HFFc6 (cell line): Measurements from ENCODE around the gene ADIPOR2. TPM values are rescaled to one million over a fixed set of nuclear protein-coding genes. Genes with fewer than 3 reads are reported as not detected.
"Not testable (repeated sequence)": the region's sequence is repeated elsewhere in the genome, so short reads cannot be mapped to it uniquely, and the experiment has no call there.

ENCODE experiments used
- DNase-seq: peaks from one replicate; pipeline ENCODE4 v3.0.0-alpha.2; 2018
- H3K27ac Mint-ChIP-seq: 2 replicates; pipeline ENCODE4 v1.8.0; 2020; ENCODE audit warnings: mild to moderate bottlenecking, mixed read lengths
- H3K27me3 Mint-ChIP-seq: 2 replicates; pipeline ENCODE4 v1.8.0; 2021; ENCODE audit warnings: mild to moderate bottlenecking, moderate library complexity, mixed read lengths; ENCODE audit not compliant: insufficient read depth
- H3K36me3 Mint-ChIP-seq: 2 replicates; pipeline ENCODE4 v1.8.0; 2021; ENCODE audit warnings: low read depth, mixed read lengths
- H3K4me1 Mint-ChIP-seq: 2 replicates; pipeline ENCODE4 v1.8.0; 2020; ENCODE audit warnings: low read depth, mixed read lengths
- H3K4me3 Mint-ChIP-seq: 2 replicates; pipeline ENCODE4 v1.8.0; 2020; ENCODE audit warnings: mild to moderate bottlenecking, moderate library complexity, mixed read lengths
- H3K9me3 Mint-ChIP-seq: 2 replicates; pipeline ENCODE4 v1.8.0; 2020; ENCODE audit warnings: mild to moderate bottlenecking, mixed read lengths
- CTCF ChIP-seq: fragments of 200-600 bp; sonication (generic); IDR thresholded peaks from 2 replicates; pipeline ENCODE4 v1.5.0; 2021; ENCODE audit warnings: antibody characterized with exemption, mild to moderate bottlenecking
- total RNA-seq, 6 experiments: library from RNA; stranded (reverse); fragmentation: NEBNext Ultra II Directional; extraction: Animal tissue kit (Norgen Biotek cat#: 25700); gene quantifications; 2 replicates in 1 of 6; 3 replicates in 5 of 6; pipeline ENCODE4 v1.2.3, GENCODE V29; 2021

ADIPOR2 gene
- total RNA-seq, 6 experiments from 2014 or later, result 38.9 to 50.1 (median 44.9) TPM

GRCh38 chr12:1692895-1693610 lies 2.2 kb downstream of the ADIPOR2 start:
- Mint-ChIP-seq H3K4me1 (peaks cover 58% of the 10 kb centered on the region), H3K36me3 (peaks cover 4% of the 10 kb centered on the region; the same call in 1 of the 2 replicates), H3K4me3 (peak overlapping the region; percentile 97; the same call in 1 of the 2 replicates), H3K27me3 (no peaks in the 10 kb centered on the region; the same call in 1 of the 2 replicates), H3K27ac (no peak overlapping the region), H3K9me3 (no peaks in the 10 kb centered on the region)
- DNase-seq, result no peak
- peak; percentile 12; the same call in 1 of the 2 replicates for TF ChIP-seq CTCF

- H3K27me3 Mint-ChIP-seq, DNase-seq, H3K4me3 Mint-ChIP-seq, H3K27ac Mint-ChIP-seq, H3K36me3 Mint-ChIP-seq, H3K9me3 Mint-ChIP-seq: not testable (repeated sequence)
- peaks cover 58% of the 10 kb centered on the region for H3K4me1 Mint-ChIP-seq
Observed at GRCh38 chr12:1695097-1695496, 4.2 kb downstream of the ADIPOR2 start.

- peaks cover 55% of the 10 kb centered on the region for H3K4me1 Mint-ChIP-seq
- no peak for TF ChIP-seq CTCF
- H3K27me3 Mint-ChIP-seq, result no peaks in the 10 kb centered on the region
- H3K36me3 Mint-ChIP-seq, result peaks cover 4% of the 10 kb centered on the region; the same call in 1 of the 2 replicates
- peak overlapping the region; percentile 52 for H3K27ac Mint-ChIP-seq
- DNase-seq, result peak; percentile 25
- H3K4me3 Mint-ChIP-seq, result peak overlapping the region; percentile 36
- no peaks in the 10 kb centered on the region for H3K9me3 Mint-ChIP-seq
Observed at GRCh38 chr12:1695886-1696670, 5.2 kb downstream of the ADIPOR2 start.

- Mint-ChIP-seq H3K4me3 (no peak overlapping the region), H3K4me1 (peaks cover 51% of the 10 kb centered on the region), H3K27me3 (no peaks in the 10 kb centered on the region), H3K9me3 (no peaks in the 10 kb centered on the region), H3K27ac (peak overlapping the region; percentile 33; the same call in 1 of the 2 replicates), H3K36me3 (no peaks in the 10 kb centered on the region)
- no peak for TF ChIP-seq CTCF
- no peak for DNase-seq
Observed at GRCh38 chr12:1696800-1697199, 5.9 kb downstream of the ADIPOR2 start.

GRCh38 chr12:1697271-1697670 lies 6.4 kb downstream of the ADIPOR2 start:
- DNase-seq, result no peak
- H3K27ac Mint-ChIP-seq, result peak overlapping the region; percentile 19
- H3K36me3 Mint-ChIP-seq, result no peaks in the 10 kb centered on the region

More at GRCh38 chr12:1697271-1697670, 6.4 kb downstream of the ADIPOR2 start:
- Mint-ChIP-seq H3K9me3 (no peaks in the 10 kb centered on the region), H3K27me3 (no peaks in the 10 kb centered on the region), H3K4me3 (no peak overlapping the region), H3K4me1 (peaks cover 49% of the 10 kb centered on the region)
- no peak for TF ChIP-seq CTCF
